Activated T-helper 9 cell treated with anti-CD3 and anti-CD28 coated beads, Interleukin-2, amount 50 U/mL, for 16 hours (primary cell): ENCODE results near the gene ST8SIA1.
"Not testable (repeated sequence)": the region's sequence is repeated elsewhere in the genome, so short reads cannot be mapped to it uniquely, and the experiment has no call there.

Experiments used
- DNase-seq: peaks from one replicate; pipeline ENCODE4 v3.0.0-alpha.2; 2020; ENCODE audit warnings: low read depth

ST8SIA1 gene

DNA sequence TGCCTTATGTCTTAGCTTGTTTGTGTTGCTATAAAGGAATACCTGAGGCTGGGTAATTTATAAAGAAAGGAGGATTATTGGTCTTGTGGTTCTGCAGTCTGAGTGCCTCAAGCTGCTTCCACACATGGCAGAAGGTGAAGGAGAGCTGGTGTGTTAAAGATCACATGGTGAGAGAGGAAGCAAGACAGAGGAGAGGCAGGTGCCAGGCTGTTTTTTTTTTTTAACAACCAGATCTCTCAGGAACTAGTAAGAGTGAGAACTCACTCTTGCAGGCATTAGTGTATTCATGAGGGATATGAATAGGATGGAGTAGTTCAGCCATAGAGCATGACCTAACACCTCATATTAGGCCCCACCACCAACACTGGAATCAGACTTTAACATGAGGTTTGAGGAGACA lies 165.1 kb downstream of the ST8SIA1 start:
- no peak for DNase-seq

- no peak for DNase-seq
Measured at GRCh38 chr12:22164139-22164538, 170.4 kb downstream of the ST8SIA1 start.

- DNase-seq, result no peak
Measured at GRCh38 chr12:22163594-22163993, 170.9 kb downstream of the ST8SIA1 start.

GRCh38 chr12:22160396-22161003 lies 174.0 kb downstream of the ST8SIA1 start:
- no peak for DNase-seq

GRCh38 chr12:22149286-22149685 lies 185.2 kb downstream of the ST8SIA1 start:
- DNase-seq, result not testable (repeated sequence)

DNA sequence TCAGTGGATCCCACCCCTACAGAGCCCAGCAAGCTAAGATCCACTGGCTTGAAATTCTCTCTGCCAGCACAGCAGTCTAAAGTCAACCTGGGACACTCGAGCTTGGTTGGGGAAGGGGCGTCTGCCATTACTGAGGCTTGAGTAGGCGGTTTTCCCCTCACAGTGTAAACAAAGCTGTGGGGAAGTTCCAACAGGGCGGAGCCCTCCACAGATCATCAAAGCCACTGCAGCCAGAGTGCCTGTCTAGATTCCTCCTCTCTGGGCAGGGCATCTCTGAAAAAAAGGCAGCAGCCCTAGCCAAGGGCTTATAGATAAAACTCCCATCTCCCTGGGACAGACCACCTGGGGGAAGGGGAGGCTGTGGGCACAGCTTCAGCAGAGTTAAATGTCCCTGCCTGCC lies 187.8 kb downstream of the ST8SIA1 start:
- DNase-seq, result not testable (repeated sequence)
